ENCODE data around the gene MPEG1. TPM values are rescaled to one million over a fixed set of nuclear protein-coding genes. Genes with fewer than 3 reads are reported as not detected.

Gene MPEG1
- total RNA-seq, 1 donor from 2014 or later: not detected

DNA sequence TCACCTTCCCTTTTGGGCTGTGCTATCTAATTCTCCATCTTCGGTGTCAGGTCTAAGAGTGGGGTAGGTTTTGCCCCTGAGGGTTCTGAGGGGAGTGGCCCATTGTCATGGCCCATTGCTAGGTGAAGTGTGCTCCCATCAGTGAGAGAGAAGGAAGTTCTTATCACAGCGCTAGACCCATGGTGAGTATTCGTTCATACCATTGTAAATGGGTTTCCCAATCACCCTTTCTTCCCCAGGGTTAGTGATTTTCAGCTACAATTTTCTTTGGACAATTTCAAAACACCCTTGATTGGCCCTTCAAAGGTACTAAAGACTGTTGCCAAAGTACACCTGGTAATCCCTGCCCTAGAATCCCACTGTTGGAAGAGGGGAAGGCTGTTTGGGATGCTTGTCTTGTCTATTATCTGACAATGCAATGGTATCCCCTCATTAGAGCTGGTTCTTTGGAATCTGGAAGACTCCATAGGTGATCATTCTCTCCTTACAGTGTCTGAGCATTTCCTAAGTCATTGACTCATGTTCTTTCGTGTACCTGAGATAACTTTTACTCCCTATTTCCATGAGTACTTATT lies 20.2 kb downstream of the MPEG1 start:
- no peaks in the 10 kb centered on the region for H3K27me3 Mint-ChIP-seq (ENCODE audit: unreplicated experiment)
- no peak for TF ChIP-seq CTCF (IDR thresholded peaks at IDR 0.05; ENCODE audit: partially characterized antibody, unreplicated experiment)
- no peaks in the 10 kb centered on the region for H3K36me3 Mint-ChIP-seq (ENCODE audit: unreplicated experiment)
- no peak for DNase-seq
- no peak overlapping the region for H3K27ac Mint-ChIP-seq (ENCODE audit: unreplicated experiment)
- no peaks in the 10 kb centered on the region for H3K4me1 Mint-ChIP-seq (ENCODE audit: low read depth, unreplicated experiment)
- peaks cover 1% of the 10 kb centered on the region for H3K9me3 Mint-ChIP-seq (ENCODE audit: unreplicated experiment)
- no peak overlapping the region for H3K4me3 Mint-ChIP-seq (ENCODE audit: unreplicated experiment)

DNA sequence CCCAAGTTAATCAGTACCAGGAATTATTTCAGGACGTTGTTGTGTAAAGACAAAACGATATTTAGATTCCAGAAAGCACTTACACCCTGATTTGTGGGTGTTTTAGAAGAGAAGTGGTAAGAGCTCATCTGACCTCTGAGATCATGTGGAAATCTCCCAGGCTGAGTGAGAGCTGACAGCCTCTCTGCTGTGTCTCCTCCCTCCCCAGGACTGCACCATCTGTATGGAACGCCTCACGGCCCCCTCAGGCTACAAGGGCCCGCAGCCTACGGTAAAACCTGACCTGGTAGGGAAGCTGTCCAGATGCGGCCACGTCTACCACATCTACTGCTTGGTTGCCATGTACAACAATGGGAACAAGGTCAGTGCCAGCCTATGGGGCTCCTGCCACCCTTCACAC lies 20.8 kb downstream of the MPEG1 start:
- no peaks in the 10 kb centered on the region for H3K27me3 Mint-ChIP-seq (ENCODE audit: unreplicated experiment)
- no peak for DNase-seq
- no peak for TF ChIP-seq CTCF (IDR thresholded peaks at IDR 0.05; ENCODE audit: partially characterized antibody, unreplicated experiment)
- no peaks in the 10 kb centered on the region for H3K9me3 Mint-ChIP-seq (ENCODE audit: unreplicated experiment)
- no peak overlapping the region for H3K27ac Mint-ChIP-seq (ENCODE audit: unreplicated experiment)
- H3K4me1 Mint-ChIP-seq (ENCODE audit: low read depth, unreplicated experiment): peaks cover 3% of the 10 kb centered on the region
- no peak overlapping the region for H3K4me3 Mint-ChIP-seq (ENCODE audit: unreplicated experiment)
- no peaks in the 10 kb centered on the region for H3K36me3 Mint-ChIP-seq (ENCODE audit: unreplicated experiment)

DNA sequence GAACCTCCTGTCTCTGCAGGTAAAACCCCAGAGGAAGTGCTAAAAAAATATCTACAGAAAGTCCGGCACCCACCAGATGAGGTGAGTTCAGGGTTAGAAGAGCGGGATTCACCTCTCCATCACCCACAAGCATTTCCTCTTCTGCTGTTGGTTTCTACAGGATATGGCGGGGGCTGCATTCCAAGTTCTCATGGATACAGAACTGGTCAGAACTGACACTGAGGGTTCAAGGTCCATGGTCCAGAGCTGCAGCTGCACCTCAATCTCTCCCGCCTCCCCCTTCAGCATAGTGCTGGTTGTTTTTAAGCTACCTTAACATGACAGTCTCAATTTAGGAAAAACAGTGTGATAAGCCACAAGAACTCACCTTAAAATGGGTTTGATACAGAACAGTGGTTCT lies 21.6 kb downstream of the MPEG1 start:
- DNase-seq: no peak

GRCh38 chr11:59189986-59190385 lies 22.7 kb downstream of the MPEG1 start:
- TF ChIP-seq CTCF (IDR thresholded peaks at IDR 0.05; ENCODE audit: partially characterized antibody, unreplicated experiment): no peak
- H3K27ac Mint-ChIP-seq (ENCODE audit: unreplicated experiment): no peak overlapping the region
- H3K9me3 Mint-ChIP-seq (ENCODE audit: unreplicated experiment): no peaks in the 10 kb centered on the region
- H3K27me3 Mint-ChIP-seq (ENCODE audit: unreplicated experiment): peaks cover 3% of the 10 kb centered on the region
- peaks cover 3% of the 10 kb centered on the region for H3K4me1 Mint-ChIP-seq (ENCODE audit: low read depth, unreplicated experiment)
- H3K4me3 Mint-ChIP-seq (ENCODE audit: unreplicated experiment): no peak overlapping the region
- H3K36me3 Mint-ChIP-seq (ENCODE audit: unreplicated experiment): no peaks in the 10 kb centered on the region
- no peak for DNase-seq

More for the DNA sequence above, 21.6 kb downstream of the MPEG1 start:
- H3K36me3 Mint-ChIP-seq (ENCODE audit: unreplicated experiment): no peaks in the 10 kb centered on the region
- H3K27ac Mint-ChIP-seq (ENCODE audit: unreplicated experiment): no peak overlapping the region
- peaks cover 3% of the 10 kb centered on the region for H3K4me1 Mint-ChIP-seq (ENCODE audit: low read depth, unreplicated experiment)
- no peaks in the 10 kb centered on the region for H3K27me3 Mint-ChIP-seq (ENCODE audit: unreplicated experiment)
- H3K9me3 Mint-ChIP-seq (ENCODE audit: unreplicated experiment): no peaks in the 10 kb centered on the region
- TF ChIP-seq CTCF (IDR thresholded peaks at IDR 0.05; ENCODE audit: partially characterized antibody, unreplicated experiment): no peak
- no peak overlapping the region for H3K4me3 Mint-ChIP-seq (ENCODE audit: unreplicated experiment)

DNA sequence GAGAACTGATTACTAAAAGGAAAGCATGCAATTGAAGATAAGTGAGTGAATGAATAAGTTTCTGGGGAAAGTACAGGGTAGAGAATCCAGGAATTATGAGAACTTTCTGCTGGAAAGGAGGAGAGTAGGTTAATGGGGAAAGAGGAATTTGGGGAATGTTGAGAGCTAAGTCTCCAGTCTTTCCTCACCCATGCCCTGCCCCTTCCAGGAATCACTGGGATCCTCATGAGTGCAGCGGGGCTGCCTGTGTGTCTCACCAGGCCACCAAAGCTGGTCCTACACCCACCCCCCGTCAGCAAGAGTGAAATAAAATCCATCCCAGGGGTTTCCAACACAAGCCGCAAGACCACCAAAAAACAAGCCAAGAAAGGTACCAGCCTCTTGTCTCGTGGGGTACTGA lies 23.8 kb downstream of the MPEG1 start:
- Mint-ChIP-seq H3K9me3 (ENCODE audit: unreplicated experiment) (no peaks in the 10 kb centered on the region), H3K27me3 (ENCODE audit: unreplicated experiment) (peaks cover 3% of the 10 kb centered on the region), H3K27ac (ENCODE audit: unreplicated experiment) (no peak overlapping the region), H3K36me3 (ENCODE audit: unreplicated experiment) (no peaks in the 10 kb centered on the region), H3K4me3 (ENCODE audit: unreplicated experiment) (no peak overlapping the region), H3K4me1 (ENCODE audit: low read depth, unreplicated experiment) (peaks cover 3% of the 10 kb centered on the region)
- TF ChIP-seq CTCF (IDR thresholded peaks at IDR 0.05; ENCODE audit: partially characterized antibody, unreplicated experiment): no peak
- DNase-seq: no peak

Data from glutamatergic neuron (in vitro differentiated cells).